NT2/D1 (cell line): ENCODE results near the gene WASL.

Experiments
- DNase-seq: peaks from one replicate; pipeline ENCODE4 v3.0.0-alpha.2; 2011; ENCODE audit warnings: low read depth, low spot score
- H3K27me3 ChIP-seq: 2 replicates; pipeline ENCODE4 v1.6.0; 2011; ENCODE audit warnings: mild to moderate bottlenecking; ENCODE audit not compliant: insufficient read length, insufficient read depth
- H3K36me3 ChIP-seq: 2 replicates; pipeline ENCODE4 v1.6.1; 2011; ENCODE audit warnings: mild to moderate bottlenecking, low read length, mixed read lengths; ENCODE audit not compliant: insufficient read depth, insufficient read length
- H3K4me1 ChIP-seq: 2 replicates; pipeline ENCODE4 v1.5.1; 2011; ENCODE audit not compliant: insufficient read depth, insufficient read length
- H3K4me3 ChIP-seq: 2 replicates; pipeline ENCODE4 v1.5.1; 2011; ENCODE audit warnings: low read depth; ENCODE audit not compliant: insufficient read length
- H3K9ac ChIP-seq: 2 replicates; pipeline ENCODE4 v1.6.0; 2011; ENCODE audit warnings: low read depth; ENCODE audit not compliant: insufficient read length
- H3K9me3 ChIP-seq: 2 replicates; pipeline ENCODE4 v1.5.1; 2011; ENCODE audit warnings: mild to moderate bottlenecking, low read length; ENCODE audit not compliant: insufficient read depth
- SUZ12 ChIP-seq: IDR thresholded peaks from 2 replicates; pipeline ENCODE4 v1.6.1; 2011; ENCODE audit not compliant: insufficient read length, insufficient read depth; ENCODE audit errors: extremely low read depth
- YY1 ChIP-seq: IDR thresholded peaks from 2 replicates; pipeline ENCODE4 v1.6.1; 2011; ENCODE audit not compliant: insufficient read length, insufficient read depth
- ZNF274 ChIP-seq: IDR thresholded peaks from 2 replicates; pipeline ENCODE4 v1.6.1; 2011; ENCODE audit warnings: mild to moderate bottlenecking, low read depth, low read length

Gene WASL

DNA sequence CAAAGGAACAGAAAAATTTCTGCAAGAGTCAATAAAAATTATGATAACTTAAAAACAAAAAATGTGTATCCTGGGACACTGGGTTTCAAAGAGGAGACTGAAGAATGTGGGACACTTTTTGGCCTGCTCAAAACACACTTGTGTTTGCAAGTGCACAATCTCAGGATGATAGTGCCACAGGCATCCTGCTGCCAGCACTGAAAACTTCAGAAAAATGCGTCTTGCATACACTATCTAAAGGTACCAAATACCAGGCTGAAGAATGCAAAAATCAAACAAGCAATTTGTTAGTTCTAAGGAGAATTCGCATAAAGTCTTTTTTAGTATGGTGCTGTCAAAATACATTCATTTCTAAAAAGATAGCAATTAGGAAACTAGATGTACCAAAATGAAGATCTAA, 38.1 kb downstream of the WASL start:
- no peak overlapping the region for H3K9ac ChIP-seq

DNA sequence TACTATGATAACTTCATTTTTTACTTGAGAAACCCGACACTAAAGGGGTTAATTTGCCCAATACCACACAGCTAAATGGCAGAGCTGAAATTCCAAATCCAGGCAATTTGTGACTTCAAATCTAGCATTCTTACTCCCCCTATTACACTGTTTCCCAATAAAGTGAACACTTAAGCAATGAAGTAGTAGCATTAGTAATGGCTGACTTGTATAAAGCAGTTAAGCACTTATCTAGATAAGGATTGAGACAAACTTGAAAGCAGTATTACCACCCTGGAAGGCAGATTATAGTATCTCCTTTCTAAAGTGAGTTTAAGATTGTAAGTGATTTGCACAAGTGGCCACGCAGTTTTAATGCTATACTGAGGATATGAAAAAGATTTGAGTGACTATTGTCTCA, 39.3 kb downstream of the WASL start:
- H3K4me3 ChIP-seq: no peak overlapping the region
- TF ChIP-seq YY1 (no peak), SUZ12 (no peak), ZNF274 (no peak)
- H3K9me3 ChIP-seq: no peaks in the 10 kb centered on the region
- H3K9ac ChIP-seq: no peak overlapping the region
- H3K27me3 ChIP-seq: no peaks in the 10 kb centered on the region
- no peaks in the 10 kb centered on the region for H3K4me1 ChIP-seq
- H3K36me3 ChIP-seq: peaks cover 39% of the 10 kb centered on the region
- DNase-seq: no peak

More for the DNA sequence above, 38.1 kb downstream of the WASL start:
- Histone ChIP-seq H3K36me3 (peaks cover 34% of the 10 kb centered on the region), H3K4me1 (no peaks in the 10 kb centered on the region), H3K4me3 (no peak overlapping the region), H3K9me3 (no peaks in the 10 kb centered on the region), H3K27me3 (no peaks in the 10 kb centered on the region)
- no peak for TF ChIP-seq SUZ12
- no peak for DNase-seq

DNA sequence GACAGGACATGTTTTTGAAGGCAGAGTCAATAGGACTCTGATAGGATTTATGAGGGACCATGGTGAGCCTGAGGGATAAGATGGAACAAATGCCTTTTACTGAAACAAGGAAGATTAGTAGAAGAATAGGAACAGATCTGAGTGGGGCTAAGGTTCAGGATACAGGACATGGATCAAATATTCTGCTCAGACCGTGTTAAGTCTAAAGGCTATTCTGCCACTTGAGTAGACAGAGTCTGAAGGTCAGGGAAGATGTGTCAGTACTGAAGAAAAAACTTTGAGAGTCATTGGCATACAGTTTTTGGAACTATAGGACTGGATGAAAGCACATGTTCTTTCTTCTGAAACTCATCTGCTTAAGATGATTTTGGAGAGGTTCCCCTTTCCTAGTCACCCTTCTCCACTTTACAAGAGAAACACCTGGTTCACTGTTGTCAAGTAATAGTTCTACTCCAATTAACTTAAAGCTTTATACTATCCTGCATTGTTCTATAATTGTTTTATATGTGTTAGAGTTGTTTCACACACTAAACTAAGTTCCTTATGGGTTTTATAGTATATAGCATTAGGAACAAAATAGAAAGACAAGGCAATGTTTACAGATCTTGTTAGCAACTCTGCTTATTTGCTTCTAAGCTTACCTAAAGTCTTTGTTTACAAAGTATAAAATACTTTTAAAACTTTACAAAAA, 43.4 kb downstream of the WASL start:
- Histone ChIP-seq H3K4me3 (no peak overlapping the region), H3K9me3 (no peaks in the 10 kb centered on the region), H3K4me1 (no peaks in the 10 kb centered on the region), H3K27me3 (no peaks in the 10 kb centered on the region), H3K9ac (no peak overlapping the region), H3K36me3 (peaks cover 38% of the 10 kb centered on the region)
- no peak for TF ChIP-seq ZNF274
- TF ChIP-seq SUZ12: no peak
- no peak for TF ChIP-seq YY1
- DNase-seq: no peak

DNA sequence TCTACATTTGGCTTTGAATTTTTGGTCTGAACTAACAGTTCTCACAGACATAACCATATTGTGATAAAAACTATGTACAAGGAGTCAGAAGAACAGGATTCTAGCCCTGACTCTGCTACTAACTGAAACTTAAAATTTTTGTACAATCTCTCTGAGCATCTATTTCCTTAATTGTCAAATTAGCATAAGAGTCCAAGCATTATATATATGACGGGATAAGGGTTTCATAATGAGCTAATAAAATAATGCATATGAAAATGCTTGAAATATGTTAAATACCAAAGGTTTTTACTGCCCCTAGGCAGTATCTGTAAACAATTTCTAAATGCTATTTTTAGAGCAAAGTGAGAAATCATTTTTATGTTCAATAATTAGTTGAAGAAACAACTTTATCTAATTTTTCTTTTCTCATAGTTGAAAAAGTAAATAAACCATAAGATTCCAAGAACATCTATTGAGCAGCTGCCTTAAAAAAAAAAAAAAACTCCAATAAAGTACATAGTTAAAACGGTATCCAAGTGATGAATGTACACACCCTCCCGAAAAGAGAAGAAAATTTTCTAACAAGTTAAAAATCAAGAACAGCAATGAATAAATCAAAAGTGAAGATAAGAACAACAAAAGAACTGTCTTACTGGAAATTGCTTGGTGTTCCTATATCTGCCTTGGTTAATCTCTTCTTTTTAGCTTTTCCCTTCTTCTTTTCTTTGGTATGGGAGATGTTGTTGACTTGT, 52.7 kb downstream of the WASL start:
- Histone ChIP-seq H3K4me3 (no peak overlapping the region), H3K4me1 (no peaks in the 10 kb centered on the region), H3K9ac (no peak overlapping the region), H3K9me3 (no peaks in the 10 kb centered on the region), H3K27me3 (no peaks in the 10 kb centered on the region), H3K36me3 (peaks cover 13% of the 10 kb centered on the region)
- no peak for DNase-seq
- no peak for TF ChIP-seq ZNF274
- no peak for TF ChIP-seq SUZ12
- no peak for TF ChIP-seq YY1

DNA sequence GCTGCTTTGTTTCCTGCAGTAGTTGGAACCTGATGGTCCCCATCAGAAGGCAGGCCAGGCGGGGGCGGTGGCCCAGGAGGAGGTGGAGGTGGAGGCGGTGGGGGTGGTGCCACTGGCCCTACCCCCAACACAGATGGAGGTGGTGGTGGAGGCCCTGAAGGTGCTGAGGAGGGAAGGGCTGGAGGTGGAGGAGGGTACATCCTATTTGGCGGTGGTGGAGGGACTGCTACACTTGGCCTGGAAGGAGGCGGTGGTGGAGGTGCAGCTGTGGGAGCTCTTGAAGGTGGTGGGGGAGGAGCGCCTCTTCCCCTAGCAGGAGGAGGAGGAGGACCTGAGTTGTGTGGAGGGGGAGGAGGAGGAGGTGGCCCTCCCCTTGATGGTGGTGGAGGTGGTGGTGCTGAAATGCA, 56.3 kb downstream of the WASL start:
- peaks cover 23% of the 10 kb centered on the region for H3K36me3 ChIP-seq
- H3K9ac ChIP-seq: no peak overlapping the region
- no peaks in the 10 kb centered on the region for H3K9me3 ChIP-seq
- H3K4me3 ChIP-seq: no peak overlapping the region
- no peaks in the 10 kb centered on the region for H3K27me3 ChIP-seq
- TF ChIP-seq SUZ12 (no peak), ZNF274 (no peak), YY1 (no peak)
- peak; percentile 54 for DNase-seq
- H3K4me1 ChIP-seq: no peaks in the 10 kb centered on the region

DNA sequence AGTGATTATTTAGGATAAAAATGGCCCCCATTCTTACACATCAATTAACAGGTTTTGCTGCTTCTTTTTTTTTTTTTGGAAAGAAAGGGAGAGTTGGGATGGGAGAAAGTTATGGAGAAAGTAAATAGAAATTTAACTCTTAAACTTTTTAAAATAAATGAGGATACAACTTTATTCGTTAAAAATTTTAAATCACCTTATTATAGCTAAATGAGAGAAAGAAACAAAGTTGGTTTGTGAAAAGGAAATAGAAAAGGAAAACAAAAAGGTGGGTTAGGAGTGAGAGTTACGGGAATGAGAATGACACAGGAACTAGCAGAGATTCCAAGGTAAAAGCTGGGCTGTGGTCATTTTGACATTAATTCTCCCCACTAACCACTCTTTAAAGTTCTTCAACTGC, 58.3 kb downstream of the WASL start:
- Histone ChIP-seq H3K4me3 (no peak overlapping the region), H3K4me1 (no peaks in the 10 kb centered on the region), H3K9me3 (no peaks in the 10 kb centered on the region), H3K36me3 (peaks cover 26% of the 10 kb centered on the region), H3K27me3 (no peaks in the 10 kb centered on the region), H3K9ac (no peak overlapping the region)
- no peak for DNase-seq
- no peak for TF ChIP-seq YY1
- TF ChIP-seq ZNF274: no peak
- TF ChIP-seq SUZ12: no peak

DNA sequence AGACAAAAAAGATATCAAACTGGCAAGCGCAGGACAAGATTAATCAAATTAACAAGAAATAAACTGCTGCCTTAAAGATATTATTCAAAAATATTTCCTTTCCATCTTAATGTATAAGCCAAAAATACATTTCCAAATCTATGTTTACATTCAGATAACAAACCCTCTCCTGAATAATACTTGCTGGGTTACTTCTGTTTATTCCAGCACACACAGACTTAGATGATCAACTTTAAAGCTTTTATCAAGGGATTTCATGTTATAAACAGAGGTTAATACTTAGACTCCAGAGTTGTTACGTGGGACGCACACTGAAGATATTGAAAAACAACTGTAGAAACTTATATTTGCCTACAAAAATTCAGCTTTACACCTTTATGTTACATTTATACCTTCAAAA, 59.6 kb downstream of the WASL start:
- no peaks in the 10 kb centered on the region for H3K9me3 ChIP-seq
- H3K4me1 ChIP-seq: no peaks in the 10 kb centered on the region
- peaks cover 26% of the 10 kb centered on the region for H3K36me3 ChIP-seq
- H3K9ac ChIP-seq: no peak overlapping the region
- no peaks in the 10 kb centered on the region for H3K27me3 ChIP-seq
- TF ChIP-seq SUZ12 (no peak), YY1 (no peak), ZNF274 (no peak)
- DNase-seq: no peak
- H3K4me3 ChIP-seq: no peak overlapping the region
